ENCODE data around the gene TTC13.
A peak's percentile ranks its signal among the peaks of the same experiment; 100 is the strongest.

The TTC13 gene

DNA sequence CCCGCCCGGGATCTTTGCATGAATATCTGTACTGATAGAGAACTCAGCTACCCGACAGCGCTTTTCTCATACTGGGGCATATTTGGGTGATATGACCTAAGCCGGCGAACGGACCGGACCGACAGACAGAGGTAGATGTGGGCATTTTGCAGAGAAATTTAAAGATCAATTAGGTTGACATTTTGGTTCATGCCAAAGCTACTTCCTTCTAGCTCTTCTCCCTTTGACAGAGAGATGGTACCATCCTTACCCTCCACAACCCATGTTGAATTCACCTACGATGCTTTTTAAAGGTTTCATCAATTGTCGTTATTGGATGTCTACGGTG, 692 bp upstream of the TTC13 start:
- ATAC-seq (replicated peaks) (no peak), DNase-seq (no peak)
- no peaks in the 10 kb centered on the region for H3K27me3 Mint-ChIP-seq
- peaks cover 20 to 31% of the 10 kb centered on the region in 2 donors for H3K4me1 Mint-ChIP-seq
- H3K27ac Mint-ChIP-seq = peak overlapping the region; percentile 97
- H3K4me3 Mint-ChIP-seq = no peak overlapping the region
- no peaks in the 10 kb centered on the region for H3K9me3 Mint-ChIP-seq
- peaks cover 18 to 34% of the 10 kb centered on the region in 2 donors for H3K36me3 Mint-ChIP-seq

DNA sequence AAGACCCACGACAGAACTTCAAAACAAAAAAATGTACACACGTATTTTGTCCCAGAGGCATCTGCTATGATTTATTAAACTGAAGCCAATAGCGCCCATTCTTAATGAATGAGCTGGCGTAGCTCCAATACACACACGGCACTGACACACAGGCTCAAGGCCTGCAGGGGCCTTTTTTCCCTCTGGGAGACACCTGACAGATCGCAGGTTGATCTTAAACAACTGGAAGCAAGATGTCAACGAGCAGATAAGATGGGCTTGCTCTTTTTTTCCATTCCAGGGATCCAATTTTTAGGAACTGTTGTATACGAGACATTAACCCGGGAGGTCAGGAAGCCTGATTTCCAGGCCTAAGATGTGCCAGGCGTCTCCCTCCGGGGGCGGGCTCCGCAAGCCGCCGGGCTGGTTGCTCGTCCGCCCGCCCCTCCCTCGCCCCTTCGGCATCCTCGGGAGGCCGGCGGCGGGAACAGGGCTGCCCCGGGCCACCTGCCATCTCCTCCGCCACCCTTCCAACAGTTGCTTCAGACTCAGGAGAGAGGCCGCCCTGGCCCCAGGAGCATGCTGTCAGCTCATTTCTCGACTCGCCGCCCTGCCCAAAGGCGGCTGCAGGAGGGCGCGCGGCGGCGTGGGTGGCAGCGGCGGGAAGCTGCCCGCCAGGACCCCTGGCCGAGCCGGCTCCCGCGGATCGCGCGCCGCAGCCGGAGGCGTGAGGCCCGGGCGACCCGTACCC, 735 bp downstream of the TTC13 start:
- ATAC-seq (replicated peaks) (peak; percentile 5 to 6), DNase-seq (no peak)
- Mint-ChIP-seq H3K9me3 (no peaks in the 10 kb centered on the region), H3K27me3 (no peaks in the 10 kb centered on the region), H3K36me3 (peaks cover 14 to 31% of the 10 kb centered on the region in 2 donors), H3K4me3 (peak overlapping the region; percentile 96 to 100), H3K4me1 (peaks cover 24 to 28% of the 10 kb centered on the region in 2 donors), H3K27ac (peak overlapping the region; percentile 99)

DNA sequence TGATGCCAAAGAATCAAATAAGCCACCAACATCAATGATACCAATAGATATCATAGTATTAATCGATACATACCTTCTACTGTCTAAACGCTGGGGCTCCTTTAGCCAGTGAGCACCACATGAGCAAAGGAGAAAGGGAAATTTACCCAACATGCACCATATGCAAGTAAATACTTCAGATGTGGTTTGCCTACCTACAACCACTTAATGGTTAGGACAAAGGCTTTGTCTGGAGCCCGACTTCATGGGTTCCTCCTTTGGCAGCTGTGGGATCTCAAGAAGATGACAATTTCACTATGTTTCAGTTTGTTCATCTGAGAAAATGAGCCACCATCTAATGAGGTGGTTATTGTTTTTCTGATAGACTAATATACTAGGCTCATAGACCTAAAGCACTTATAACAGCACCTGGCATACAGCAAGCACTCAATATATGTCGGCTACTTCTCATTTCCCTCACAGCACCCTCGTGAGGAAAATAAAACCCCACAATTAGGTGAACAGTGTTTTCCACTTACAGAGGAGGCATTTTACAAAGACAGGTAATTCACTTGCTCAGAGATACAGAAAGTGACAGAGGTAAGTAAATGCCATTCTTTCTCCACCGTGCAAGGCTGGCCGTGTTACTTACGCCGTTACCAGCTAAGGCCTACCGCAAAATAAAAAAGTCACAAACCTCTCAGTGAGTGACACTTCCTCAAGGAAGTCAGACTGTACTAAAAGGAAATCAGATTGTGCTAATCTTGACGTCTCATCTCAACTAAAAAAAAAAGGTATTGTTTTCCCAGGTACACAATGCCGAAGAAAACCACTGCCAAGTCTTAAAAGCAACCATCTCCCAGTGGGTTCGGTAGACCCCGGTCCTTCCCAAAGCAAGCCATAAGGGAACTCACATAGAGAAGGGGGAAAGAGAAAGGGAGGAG, 1.6 kb downstream of the TTC13 start:
- no peak for DNase-seq
- Mint-ChIP-seq H3K27me3 (no peaks in the 10 kb centered on the region), H3K4me1 (peaks cover 31 to 36% of the 10 kb centered on the region in 2 donors), H3K9me3 (no peaks in the 10 kb centered on the region), H3K36me3 (peaks cover 14 to 31% of the 10 kb centered on the region in 2 donors), H3K27ac (peak overlapping the region; percentile 99), H3K4me3 (peak overlapping the region; percentile 96 to 100)
- ATAC-seq (replicated peaks) = peak; percentile 18 to 23

DNA sequence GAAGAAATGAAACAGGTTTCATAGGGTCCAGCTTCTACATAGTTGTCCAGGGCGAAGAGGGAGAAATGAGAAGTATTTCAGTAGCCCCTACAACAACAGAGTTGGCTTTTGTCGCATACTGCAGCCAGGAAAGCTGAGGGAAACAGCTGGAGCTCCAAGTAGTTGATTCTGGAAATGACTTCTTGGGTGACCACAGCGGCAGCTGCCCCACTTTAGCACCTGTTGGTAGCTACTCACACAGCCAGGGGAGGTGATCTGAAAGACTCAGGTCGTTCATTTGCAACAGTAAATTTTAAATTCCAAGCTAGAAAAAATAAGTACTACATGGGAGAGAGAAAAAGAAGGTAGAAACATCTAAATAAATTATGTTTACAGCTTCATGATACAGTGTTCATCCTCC, 2.3 kb downstream of the TTC13 start:
- no peaks in the 10 kb centered on the region for H3K27me3 Mint-ChIP-seq

DNA sequence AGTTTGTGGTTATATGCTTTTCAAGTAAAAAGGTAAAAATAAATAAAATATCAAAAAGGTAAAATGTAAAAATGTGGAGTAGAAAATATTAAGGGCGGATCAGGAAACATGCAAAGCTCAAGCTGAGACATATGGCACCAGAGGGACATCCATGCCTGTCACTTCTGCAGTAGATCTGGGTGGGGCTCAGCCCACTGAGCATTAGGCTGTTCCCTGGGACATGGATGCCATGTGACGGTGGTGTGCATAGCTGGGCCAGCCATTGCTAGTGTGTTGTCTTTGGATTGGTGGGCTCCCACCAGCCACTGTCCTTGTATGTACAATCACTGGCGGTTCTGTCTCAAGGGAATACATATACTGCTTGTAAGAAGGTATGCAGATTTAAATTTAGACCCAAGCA, 3.0 kb downstream of the TTC13 start:
- H3K27me3 Mint-ChIP-seq = no peaks in the 10 kb centered on the region
- peak overlapping the region; percentile 32 for H3K27ac Mint-ChIP-seq
- H3K4me1 Mint-ChIP-seq = peaks cover 36 to 48% of the 10 kb centered on the region in 2 donors
- H3K36me3 Mint-ChIP-seq = peaks cover 15 to 32% of the 10 kb centered on the region in 2 donors
- no peaks in the 10 kb centered on the region for H3K9me3 Mint-ChIP-seq
- ATAC-seq (replicated peaks) = no peak
- H3K4me3 Mint-ChIP-seq = peak overlapping the region in 1 of 2 donors; percentile 6
- no peak for DNase-seq

More for the DNA sequence above, 2.3 kb downstream of the TTC13 start:
- H3K9me3 Mint-ChIP-seq = no peaks in the 10 kb centered on the region
- peaks cover 36 to 43% of the 10 kb centered on the region in 2 donors for H3K4me1 Mint-ChIP-seq
- no peak for ATAC-seq (replicated peaks)
- peaks cover 14 to 31% of the 10 kb centered on the region in 2 donors for H3K36me3 Mint-ChIP-seq
- H3K4me3 Mint-ChIP-seq = peak overlapping the region; percentile 64 to 96
- H3K27ac Mint-ChIP-seq = peak overlapping the region; percentile 90
- no peak for DNase-seq

DNA sequence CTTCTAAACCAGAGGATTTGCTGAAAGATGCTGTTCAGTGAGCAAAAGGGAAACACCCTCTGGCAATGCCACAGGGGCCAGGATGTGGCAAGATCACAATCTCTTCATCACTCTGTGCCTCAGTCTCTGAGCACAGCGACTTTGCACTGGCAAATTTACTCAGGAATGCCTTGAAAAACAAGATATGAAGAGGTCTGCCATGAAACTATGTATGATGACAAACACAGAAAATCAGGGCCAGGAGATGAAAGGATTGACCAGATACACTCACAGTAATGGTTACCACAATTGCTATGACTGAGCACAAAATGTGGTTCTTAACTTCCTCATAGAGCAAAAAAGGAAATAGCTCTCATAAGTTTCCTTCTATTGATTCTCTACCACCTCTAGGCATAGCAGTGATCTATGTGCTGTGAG, 5.8 kb downstream of the TTC13 start:
- peak overlapping the region; percentile 93 for H3K27ac Mint-ChIP-seq
- DNase-seq = no peak
- ATAC-seq (replicated peaks) = peak; percentile 87 to 89
- no peaks in the 10 kb centered on the region for H3K27me3 Mint-ChIP-seq
- H3K4me1 Mint-ChIP-seq = peaks cover 45 to 71% of the 10 kb centered on the region in 2 donors
- H3K36me3 Mint-ChIP-seq = peaks cover 28 to 42% of the 10 kb centered on the region in 2 donors
- no peaks in the 10 kb centered on the region for H3K9me3 Mint-ChIP-seq
- H3K4me3 Mint-ChIP-seq = peak overlapping the region; percentile 28 to 48

DNA sequence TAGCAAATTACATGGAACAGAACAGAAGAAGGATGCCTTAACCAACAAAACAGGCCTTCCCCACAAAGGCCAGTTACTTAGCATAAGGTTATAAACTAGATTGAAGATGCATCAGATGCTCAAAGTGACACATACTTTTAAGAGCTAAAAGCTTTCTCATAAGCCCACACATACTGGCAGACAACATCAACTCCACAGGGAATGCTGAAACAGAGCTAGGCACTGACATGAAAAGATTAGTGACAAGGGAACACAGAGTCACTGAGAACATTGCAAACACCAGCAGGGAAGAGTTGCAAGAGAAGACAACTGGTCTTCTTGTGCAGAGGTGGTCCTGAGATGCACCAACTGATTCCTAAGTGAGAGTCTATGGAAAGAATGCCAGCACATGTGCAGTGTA, 6.9 kb downstream of the TTC13 start:
- Mint-ChIP-seq H3K4me1 (peaks cover 42 to 62% of the 10 kb centered on the region in 2 donors), H3K27ac (peak overlapping the region; percentile 56), H3K36me3 (peaks cover 23 to 35% of the 10 kb centered on the region in 2 donors), H3K27me3 (no peaks in the 10 kb centered on the region), H3K9me3 (no peaks in the 10 kb centered on the region), H3K4me3 (peak overlapping the region in 1 of 2 donors; percentile 29)
- DNase-seq = no peak
- ATAC-seq (replicated peaks) = no peak

DNA sequence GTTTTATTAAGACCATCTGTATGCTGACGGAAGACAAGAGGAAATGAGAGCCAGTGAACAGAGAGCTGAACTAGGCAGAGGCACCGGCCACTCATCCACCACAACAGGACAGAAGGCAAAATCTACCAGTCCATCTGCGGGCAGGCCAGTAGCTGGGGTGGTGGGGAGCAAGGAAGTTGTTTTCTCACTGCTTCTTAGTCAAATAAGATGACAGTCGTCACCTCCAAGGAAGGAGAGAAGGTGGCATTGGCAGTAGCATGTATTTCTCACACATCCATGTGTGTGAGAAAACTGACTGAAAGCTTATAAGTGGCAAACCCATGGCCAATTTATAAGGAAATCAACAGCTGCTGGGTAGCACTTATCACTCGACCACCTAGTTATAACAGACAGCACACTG, 8.2 kb downstream of the TTC13 start:
- Mint-ChIP-seq H3K27ac (peak overlapping the region; percentile 81), H3K4me1 (peaks cover 36 to 52% of the 10 kb centered on the region in 2 donors), H3K9me3 (no peaks in the 10 kb centered on the region), H3K27me3 (no peaks in the 10 kb centered on the region), H3K36me3 (peaks cover 18 to 26% of the 10 kb centered on the region in 2 donors), H3K4me3 (no peak overlapping the region)
- ATAC-seq (replicated peaks) (no peak), DNase-seq (no peak)

DNA sequence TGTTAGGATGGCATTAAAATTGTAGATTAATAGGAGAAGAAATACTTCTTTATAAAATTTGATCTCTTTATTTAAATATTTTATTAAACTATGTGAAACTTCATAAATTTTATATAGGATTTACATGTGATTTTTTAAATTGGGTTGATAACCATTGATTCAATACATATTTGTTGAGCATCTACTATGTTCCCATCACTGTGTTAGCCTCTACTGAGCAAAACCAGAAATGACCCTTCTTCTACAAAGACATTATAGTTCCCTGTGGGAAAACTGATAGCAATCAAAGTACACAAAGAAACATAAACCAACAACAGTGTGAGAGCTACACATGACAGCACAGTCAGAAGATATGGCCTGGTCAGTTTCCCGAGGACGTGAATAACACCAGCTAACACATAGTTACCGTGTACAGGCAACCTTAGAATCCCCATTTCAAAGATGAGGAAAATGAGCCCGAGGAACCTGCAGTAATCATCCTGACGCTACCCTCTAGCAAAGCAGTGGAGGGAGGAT, 12.2 kb downstream of the TTC13 start:
- no peak for ATAC-seq (replicated peaks)
- no peak for DNase-seq
- Mint-ChIP-seq H3K4me1 (peaks cover 32 to 65% of the 10 kb centered on the region in 2 donors), H3K27me3 (no peaks in the 10 kb centered on the region), H3K9me3 (no peaks in the 10 kb centered on the region), H3K36me3 (peaks cover 34 to 38% of the 10 kb centered on the region in 2 donors), H3K4me3 (no peak overlapping the region), H3K27ac (no peak overlapping the region)

DNA sequence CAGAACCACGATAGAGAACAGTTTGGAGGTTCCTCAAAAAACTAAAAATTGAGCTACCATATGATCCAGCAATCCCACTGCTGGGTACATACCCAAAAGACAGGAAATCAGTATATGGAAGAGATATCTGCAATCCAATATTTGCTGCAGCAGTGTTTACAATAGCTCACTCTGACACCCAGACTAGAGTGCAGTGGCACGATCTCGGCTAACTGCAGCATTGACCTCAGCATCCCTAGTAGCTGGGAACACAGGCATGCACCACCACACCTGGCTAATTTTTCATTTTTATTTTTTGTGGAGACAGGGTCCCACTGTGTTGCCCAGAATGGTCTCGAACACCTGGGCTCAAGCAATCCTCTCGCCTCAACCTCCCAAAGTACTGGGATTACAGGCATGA, 13.1 kb downstream of the TTC13 start:
- no peak overlapping the region for H3K4me3 Mint-ChIP-seq
- H3K36me3 Mint-ChIP-seq = peaks cover 41 to 44% of the 10 kb centered on the region in 2 donors
- H3K27ac Mint-ChIP-seq = no peak overlapping the region
- DNase-seq = no peak
- H3K9me3 Mint-ChIP-seq = no peaks in the 10 kb centered on the region
- peaks cover 39 to 67% of the 10 kb centered on the region in 2 donors for H3K4me1 Mint-ChIP-seq
- H3K27me3 Mint-ChIP-seq = no peaks in the 10 kb centered on the region
- no peak for ATAC-seq (replicated peaks)

DNA sequence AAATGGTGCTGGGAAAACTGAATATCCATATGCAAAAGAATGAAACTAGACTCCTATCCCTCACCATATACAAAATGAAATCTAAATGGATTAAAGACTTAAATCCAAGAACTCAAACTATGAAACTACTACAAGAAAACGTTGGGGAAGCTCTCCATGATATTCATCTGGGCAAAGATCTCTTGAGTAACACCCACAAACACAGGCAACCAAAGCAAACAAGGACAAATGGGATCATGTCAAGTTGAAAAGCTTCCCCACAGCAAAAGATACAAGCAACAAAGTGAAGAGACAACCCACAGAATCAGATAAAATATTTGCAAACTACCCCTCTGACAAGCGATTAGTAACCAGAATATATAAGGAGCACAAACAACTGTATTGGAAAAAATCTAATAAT, 13.8 kb downstream of the TTC13 start:
- Mint-ChIP-seq H3K9me3 (no peaks in the 10 kb centered on the region), H3K4me3 (no peak overlapping the region), H3K27ac (no peak overlapping the region), H3K27me3 (no peaks in the 10 kb centered on the region), H3K4me1 (peaks cover 34 to 67% of the 10 kb centered on the region in 2 donors), H3K36me3 (peaks cover 41 to 44% of the 10 kb centered on the region in 2 donors)
- DNase-seq = no peak
- no peak for ATAC-seq (replicated peaks)

DNA sequence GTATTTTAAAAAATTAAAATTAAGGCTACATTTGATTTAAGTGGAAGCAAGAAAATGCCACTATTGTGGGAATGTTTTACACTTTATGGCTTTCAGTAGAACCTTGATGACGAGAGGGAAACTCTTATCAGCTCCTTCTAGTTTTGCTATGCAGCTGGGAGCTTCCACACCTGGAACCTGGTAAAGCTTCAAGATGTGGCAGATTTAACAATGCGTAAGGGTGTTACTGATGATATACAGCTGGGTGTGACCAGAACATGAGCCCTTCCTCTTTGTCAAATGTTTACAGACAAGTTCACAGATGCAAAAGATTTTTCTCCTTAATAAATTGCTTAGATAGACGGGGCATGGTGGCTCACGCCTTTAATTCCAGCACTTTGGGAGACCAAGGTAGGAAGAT, 20.3 kb downstream of the TTC13 start:
- peaks cover 25 to 76% of the 10 kb centered on the region in 2 donors for H3K4me1 Mint-ChIP-seq
- H3K9me3 Mint-ChIP-seq = peaks cover 0 to 2% of the 10 kb centered on the region in 2 donors
- peak overlapping the region in 1 of 2 donors; percentile 69 for H3K4me3 Mint-ChIP-seq
- DNase-seq (no peak), ATAC-seq (replicated peaks) (peak; percentile 54 to 55)
- peaks cover 44 to 47% of the 10 kb centered on the region in 2 donors for H3K36me3 Mint-ChIP-seq
- H3K27me3 Mint-ChIP-seq = no peaks in the 10 kb centered on the region
- no peak overlapping the region for H3K27ac Mint-ChIP-seq

DNA sequence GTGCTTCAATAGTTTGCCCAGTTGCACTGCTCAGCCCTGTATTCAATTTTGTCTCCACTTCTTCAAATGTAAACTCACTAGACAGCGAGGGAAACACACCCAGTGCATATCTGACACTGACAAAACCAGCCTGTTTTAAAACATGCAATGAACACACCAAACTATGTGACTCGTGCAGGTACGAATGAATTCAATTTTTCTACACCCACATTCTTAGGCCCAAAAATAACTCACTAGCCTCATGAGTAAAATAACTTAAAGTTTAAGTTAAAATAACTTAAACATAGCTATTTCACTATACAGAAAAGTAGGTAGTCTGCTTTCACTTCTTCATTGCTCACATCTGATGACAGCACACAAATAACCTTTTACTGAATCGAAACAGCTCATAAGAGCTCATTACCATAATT, 21.1 kb downstream of the TTC13 start:
- Mint-ChIP-seq H3K4me1 (peaks cover 22 to 76% of the 10 kb centered on the region in 2 donors), H3K36me3 (peaks cover 42 to 43% of the 10 kb centered on the region in 2 donors), H3K9me3 (peaks cover 0 to 2% of the 10 kb centered on the region in 2 donors), H3K4me3 (peak overlapping the region; percentile 29 to 69), H3K27ac (peak overlapping the region; percentile 86), H3K27me3 (no peaks in the 10 kb centered on the region)
- DNase-seq (no peak), ATAC-seq (replicated peaks) (peak; percentile 89)

DNA sequence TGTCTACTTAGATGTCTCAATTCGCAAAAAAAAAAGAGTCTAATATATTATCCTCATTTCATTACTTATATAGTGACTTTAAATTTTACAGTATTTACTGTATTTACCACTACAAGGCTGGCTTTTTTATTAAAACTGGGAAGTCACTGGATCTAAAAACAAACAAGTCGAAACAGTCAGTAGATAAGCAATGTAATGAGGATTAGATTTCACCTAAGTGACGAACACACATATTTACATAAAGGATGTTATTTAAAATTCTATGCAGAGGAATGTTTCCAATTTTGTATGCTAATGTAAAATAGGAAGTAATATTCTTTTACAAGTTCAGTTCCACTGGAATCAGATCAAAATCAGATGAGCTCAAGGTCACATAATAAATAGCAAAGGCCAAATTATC, 28.3 kb downstream of the TTC13 start:
- Mint-ChIP-seq H3K27me3 (no peaks in the 10 kb centered on the region), H3K4me3 (no peak overlapping the region), H3K4me1 (peaks cover 17 to 60% of the 10 kb centered on the region in 2 donors), H3K36me3 (peaks cover 41 to 44% of the 10 kb centered on the region in 2 donors), H3K9me3 (peaks cover 0 to 1% of the 10 kb centered on the region in 2 donors), H3K27ac (no peak overlapping the region)
- no peak for DNase-seq
- ATAC-seq (replicated peaks) = no peak
